Glutamatergic neuron (in vitro differentiated cells): ENCODE measurements around the gene HDAC4. TPM values are rescaled to one million over a fixed set of nuclear protein-coding genes. Genes with fewer than 3 reads are reported as not detected.
A peak's percentile ranks its signal among the peaks of the same experiment; 100 is the strongest.
"Not testable (repeated sequence)": the region's sequence is repeated elsewhere in the genome, so short reads cannot be mapped to it uniquely, and the experiment has no call there.

ENCODE experiments used
- DNase-seq: peaks from one replicate; pipeline ENCODE4 v3.0.0; 2022
- H3K27ac Mint-ChIP-seq: one replicate; pipeline ENCODE4 v1.8.0; 2020; ENCODE audit warnings: mild to moderate bottlenecking, mixed read lengths, inconsistent platforms; ENCODE audit not compliant: unreplicated experiment
- H3K27me3 Mint-ChIP-seq: one replicate; pipeline ENCODE4 v1.8.0; 2020; ENCODE audit warnings: mild to moderate bottlenecking, moderate library complexity, mixed read lengths, inconsistent platforms; ENCODE audit not compliant: unreplicated experiment
- H3K36me3 Mint-ChIP-seq: one replicate; pipeline ENCODE4 v1.8.0; 2020; ENCODE audit warnings: mild to moderate bottlenecking, mixed read lengths, inconsistent platforms; ENCODE audit not compliant: unreplicated experiment
- H3K4me1 Mint-ChIP-seq: one replicate; pipeline ENCODE4 v1.8.0; 2020; ENCODE audit warnings: mild to moderate bottlenecking, low read depth, mixed read lengths, inconsistent platforms; ENCODE audit not compliant: unreplicated experiment
- H3K4me3 Mint-ChIP-seq: one replicate; pipeline ENCODE4 v1.8.0; 2020; ENCODE audit warnings: mild to moderate bottlenecking, mixed read lengths, inconsistent platforms; ENCODE audit not compliant: unreplicated experiment
- H3K9me3 Mint-ChIP-seq: one replicate; pipeline ENCODE4 v1.8.0; 2020; ENCODE audit warnings: mild to moderate bottlenecking, moderate library complexity, mixed read lengths, inconsistent platforms; ENCODE audit not compliant: unreplicated experiment
- total RNA-seq: library from RNA; stranded (reverse); fragmentation: NEBNext Ultra II Directional; extraction: Animal tissue kit (Norgen Biotek cat#: 25700); gene quantifications from one replicate; pipeline ENCODE4 v1.2.1, GENCODE V29; 2021; ENCODE audit not compliant: unreplicated experiment
- TF ChIP-seq, protein P1 (sequence below): fragments of 200-600 bp; sonication (generic); IDR thresholded peaks from one replicate; pipeline ENCODE4 v1.5.0; 2021; ENCODE audit not compliant: partially characterized antibody, unreplicated experiment

HDAC4 gene
- total RNA-seq, 1 donor from 2014 or later: 90.6 TPM

DNA sequence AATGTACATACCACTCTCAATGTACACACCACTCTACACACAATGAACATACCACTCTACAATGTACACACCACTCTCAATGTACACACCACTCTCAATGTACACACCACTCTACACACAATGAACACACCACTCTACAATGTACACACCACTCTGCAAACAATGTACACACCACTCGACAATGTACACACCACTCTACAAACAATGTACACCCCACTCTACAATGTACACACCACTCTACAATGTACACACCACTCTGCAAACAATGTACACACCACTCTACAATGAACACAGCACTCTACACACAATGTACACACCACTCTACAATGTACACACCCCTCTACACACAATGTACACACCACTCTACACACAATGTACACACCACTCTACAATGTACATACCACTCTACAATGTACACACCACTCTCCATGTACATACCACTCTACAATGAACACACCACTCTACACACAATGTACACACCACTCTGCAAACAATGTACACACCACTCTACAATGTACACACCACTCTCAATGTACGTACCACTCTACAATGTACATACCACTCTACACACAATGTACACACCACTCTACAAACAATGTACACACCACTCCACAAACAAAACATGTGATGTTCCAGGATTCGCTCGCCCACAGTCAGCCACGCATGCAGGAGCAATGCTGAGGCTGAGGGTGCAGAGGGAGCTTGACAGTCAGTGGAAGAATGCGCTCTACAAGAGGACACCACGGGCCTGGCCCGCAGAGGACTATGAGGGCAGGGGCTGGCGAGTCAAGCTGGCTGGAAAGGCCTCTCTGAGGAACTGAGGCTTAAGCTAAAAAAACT lies 118.2 kb downstream of the HDAC4 start:
- TF ChIP-seq, protein P1, sequence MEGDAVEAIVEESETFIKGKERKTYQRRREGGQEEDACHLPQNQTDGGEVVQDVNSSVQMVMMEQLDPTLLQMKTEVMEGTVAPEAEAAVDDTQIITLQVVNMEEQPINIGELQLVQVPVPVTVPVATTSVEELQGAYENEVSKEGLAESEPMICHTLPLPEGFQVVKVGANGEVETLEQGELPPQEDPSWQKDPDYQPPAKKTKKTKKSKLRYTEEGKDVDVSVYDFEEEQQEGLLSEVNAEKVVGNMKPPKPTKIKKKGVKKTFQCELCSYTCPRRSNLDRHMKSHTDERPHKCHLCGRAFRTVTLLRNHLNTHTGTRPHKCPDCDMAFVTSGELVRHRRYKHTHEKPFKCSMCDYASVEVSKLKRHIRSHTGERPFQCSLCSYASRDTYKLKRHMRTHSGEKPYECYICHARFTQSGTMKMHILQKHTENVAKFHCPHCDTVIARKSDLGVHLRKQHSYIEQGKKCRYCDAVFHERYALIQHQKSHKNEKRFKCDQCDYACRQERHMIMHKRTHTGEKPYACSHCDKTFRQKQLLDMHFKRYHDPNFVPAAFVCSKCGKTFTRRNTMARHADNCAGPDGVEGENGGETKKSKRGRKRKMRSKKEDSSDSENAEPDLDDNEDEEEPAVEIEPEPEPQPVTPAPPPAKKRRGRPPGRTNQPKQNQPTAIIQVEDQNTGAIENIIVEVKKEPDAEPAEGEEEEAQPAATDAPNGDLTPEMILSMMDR: no peak

DNA sequence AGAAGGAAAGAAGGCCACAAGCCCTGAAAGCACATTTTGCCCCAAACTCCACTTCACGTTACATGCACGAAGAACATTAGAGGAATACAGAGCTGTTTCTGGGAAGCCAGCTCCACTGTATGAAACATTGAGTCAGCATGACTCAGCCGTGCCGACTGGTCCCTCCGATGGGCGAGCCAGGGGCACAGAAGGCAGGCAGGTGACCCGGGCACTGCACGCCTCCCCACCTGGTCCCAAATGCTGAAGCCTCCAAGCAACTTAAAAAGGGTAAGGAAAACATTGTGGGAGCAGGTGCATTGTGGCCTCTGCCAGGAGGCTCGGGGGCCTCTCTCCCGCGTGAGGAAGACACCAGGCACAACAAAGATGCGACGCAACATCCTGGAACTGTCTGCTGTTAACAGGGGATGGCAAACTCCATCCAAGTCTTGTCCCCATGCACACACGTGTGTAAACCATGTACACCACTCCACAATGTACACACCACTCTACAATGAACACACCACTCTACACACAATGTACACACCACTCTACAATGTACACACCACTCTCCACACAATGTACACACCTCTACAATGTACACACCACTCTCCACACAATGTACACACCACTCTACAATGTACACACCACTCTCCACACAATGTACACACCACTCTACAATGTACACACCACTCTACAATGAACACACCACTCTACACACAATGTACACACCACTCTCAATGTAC lies 120.4 kb downstream of the HDAC4 start:
- peak; percentile 18 for DNase-seq
- H3K4me3 Mint-ChIP-seq: peak overlapping the region; percentile 73
- H3K4me1 Mint-ChIP-seq: peaks cover 43% of the 10 kb centered on the region
- H3K9me3 Mint-ChIP-seq: peaks cover 24% of the 10 kb centered on the region
- H3K27ac Mint-ChIP-seq, H3K27me3 Mint-ChIP-seq, H3K36me3 Mint-ChIP-seq: not testable (repeated sequence)

More for the DNA sequence above, 118.2 kb downstream of the HDAC4 start:
- Mint-ChIP-seq H3K27ac (no peak overlapping the region), H3K27me3 (peaks cover 6% of the 10 kb centered on the region), H3K36me3 (no peaks in the 10 kb centered on the region), H3K9me3 (peaks cover 20% of the 10 kb centered on the region), H3K4me1 (peaks cover 44% of the 10 kb centered on the region), H3K4me3 (no peak overlapping the region)
- no peak for DNase-seq

DNA sequence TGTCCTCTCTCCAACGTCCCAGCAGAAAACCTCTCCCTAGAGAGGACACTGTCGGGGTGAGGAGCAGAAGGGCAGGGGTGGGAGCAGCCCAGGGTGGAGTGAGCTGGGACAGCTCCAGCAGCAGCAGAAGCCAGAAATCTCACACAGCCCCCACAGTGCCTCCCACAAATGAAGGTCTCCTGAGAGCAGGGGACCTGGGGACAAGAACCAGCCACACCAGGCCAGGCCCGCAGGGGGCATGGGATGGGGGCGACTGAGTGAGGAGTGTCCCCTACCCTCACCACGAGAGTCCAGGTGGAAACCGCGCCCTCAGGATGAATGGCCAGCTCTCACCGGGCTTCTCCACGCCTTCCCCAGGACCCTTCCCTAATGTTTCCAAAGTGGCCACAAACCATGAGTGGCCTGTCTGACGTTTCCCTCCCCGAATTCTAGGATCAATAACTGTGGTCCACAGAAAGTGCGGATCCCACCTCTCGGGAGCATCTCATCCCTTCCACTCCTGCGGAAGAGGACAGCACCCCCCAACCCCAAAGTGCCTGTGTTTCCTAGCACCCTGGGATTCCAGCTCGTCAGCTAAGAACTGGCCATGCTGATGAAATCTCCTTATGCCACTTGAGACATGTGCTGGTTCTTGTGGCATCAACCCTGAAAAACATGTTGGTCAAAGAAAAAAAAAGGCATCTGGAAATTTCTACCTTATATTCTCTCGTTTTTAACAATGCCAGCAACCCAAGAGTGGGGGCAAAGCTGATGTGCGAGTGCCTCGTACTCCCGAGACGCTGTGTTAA lies 121.1 kb downstream of the HDAC4 start:
- Mint-ChIP-seq H3K9me3 (peaks cover 25% of the 10 kb centered on the region), H3K4me1 (peaks cover 43% of the 10 kb centered on the region), H3K27me3 (peaks cover 12% of the 10 kb centered on the region), H3K4me3 (peak overlapping the region; percentile 80), H3K27ac (no peak overlapping the region), H3K36me3 (no peaks in the 10 kb centered on the region)
- TF ChIP-seq, protein P1: no peak
- DNase-seq: peak; percentile 23

DNA sequence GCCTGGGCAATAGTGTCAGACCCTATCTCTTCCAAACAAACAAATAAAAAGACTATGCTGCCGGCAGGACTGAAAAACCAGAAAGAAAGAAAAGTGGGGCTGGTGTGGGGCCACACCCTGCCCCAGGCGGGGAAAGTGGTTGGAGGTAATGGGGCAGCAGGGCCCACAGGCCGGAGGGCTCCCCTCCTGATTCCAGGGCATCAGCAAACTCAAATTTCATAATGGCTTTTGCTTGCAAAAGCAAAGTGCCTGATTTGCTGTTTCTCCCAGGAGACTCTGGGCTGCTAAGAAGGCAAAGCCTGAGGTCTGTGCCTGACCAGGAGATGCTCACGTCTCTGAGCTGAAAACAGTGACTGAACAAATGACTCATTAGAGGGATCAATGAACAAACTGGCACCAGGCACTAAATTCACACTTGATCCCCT lies 121.9 kb downstream of the HDAC4 start:
- Mint-ChIP-seq H3K27me3 (peaks cover 16% of the 10 kb centered on the region), H3K36me3 (no peaks in the 10 kb centered on the region), H3K27ac (no peak overlapping the region), H3K4me3 (peak overlapping the region; percentile 80), H3K4me1 (peaks cover 49% of the 10 kb centered on the region), H3K9me3 (peaks cover 25% of the 10 kb centered on the region)
- TF ChIP-seq, protein P1: no peak
- DNase-seq: peak; percentile 49

DNA sequence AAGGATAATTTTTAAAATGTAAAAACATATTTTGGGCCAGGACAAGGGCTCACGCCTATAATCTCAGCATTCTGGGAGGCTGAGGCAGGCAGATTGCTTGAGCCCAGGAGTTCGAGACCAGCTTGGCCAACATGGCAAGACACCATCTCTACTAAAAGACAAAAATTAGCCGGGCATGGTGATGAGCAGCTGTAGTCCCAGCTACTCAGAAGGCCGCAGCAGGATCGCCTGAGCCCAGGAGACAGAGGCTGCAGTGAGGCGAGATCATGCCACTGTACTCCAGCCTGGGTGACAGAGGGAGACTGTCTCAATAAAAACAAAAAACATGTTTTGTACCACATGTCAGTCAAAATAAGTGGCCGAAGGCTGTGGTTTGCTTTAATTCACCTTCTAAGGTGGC lies 122.5 kb downstream of the HDAC4 start:
- peak; percentile 21 for DNase-seq
- peak overlapping the region; percentile 80 for H3K4me3 Mint-ChIP-seq
- H3K27me3 Mint-ChIP-seq: peaks cover 19% of the 10 kb centered on the region
- H3K4me1 Mint-ChIP-seq: peaks cover 52% of the 10 kb centered on the region
- H3K27ac Mint-ChIP-seq: no peak overlapping the region
- TF ChIP-seq, protein P1: no peak
- H3K36me3 Mint-ChIP-seq: no peaks in the 10 kb centered on the region
- H3K9me3 Mint-ChIP-seq: peaks cover 26% of the 10 kb centered on the region
